Spinal cord (tissue), 10 donors: ENCODE results near the gene RELCH. TPM values are rescaled to one million over a fixed set of nuclear protein-coding genes. Genes with fewer than 3 reads are reported as not detected.

Experiments
- DNase-seq, 6 donors: peaks; one replicate each; pipeline versions ENCODE4 v3.0.0 to v3.0.0-alpha.2; 2013 to 2015; ENCODE audit warnings: low spot score in 6 of 6, low read depth in 4 of 6
- H3K27ac ChIP-seq: one replicate; pipeline ENCODE4 v1.5.1; 2013; ENCODE audit warnings: low read depth, low read length, control low read depth
- H3K27me3 ChIP-seq: one replicate; pipeline ENCODE4 v1.6.1; 2013; ENCODE audit warnings: low read length; ENCODE audit not compliant: control insufficient read depth, insufficient read depth
- H3K36me3 ChIP-seq: one replicate; pipeline ENCODE4 v1.6.1; 2013; ENCODE audit warnings: low read length; ENCODE audit not compliant: control insufficient read depth, insufficient read depth
- H3K4me1 ChIP-seq: one replicate; pipeline ENCODE4 v1.6.1; 2013; ENCODE audit warnings: low read length; ENCODE audit not compliant: control insufficient read depth, insufficient read depth
- H3K4me3 ChIP-seq: one replicate; pipeline ENCODE4 v1.5.1; 2013; ENCODE audit warnings: low read depth, low read length, control low read depth
- H3K9me3 ChIP-seq: one replicate; pipeline ENCODE4 v1.6.1; 2013; ENCODE audit warnings: low read length; ENCODE audit not compliant: control insufficient read depth, insufficient read depth
- WGBS: methylation state at CpG from one replicate; pipeline ENCODE4 v1.1.5; 2013; ENCODE audit warnings: missing lambda C conversion rate; ENCODE audit not compliant: insufficient coverage; 5-methylcytosine and 5-hydroxymethylcytosine counted together
- polyA plus RNA-seq, 2 donors: library from polyadenylated mRNA; unstranded; fragments of 120-200 nt; gene quantifications; one replicate each; pipeline ENCODE4 v1.2.1, GENCODE V29; 2013; ENCODE audit not compliant: insufficient read length in 2 of 2
- total RNA-seq, 2 donors: library from RNA; depleted of rRNA in 1 of 2; stranded (reverse); fragments of 120-200 nt in 1 of 2; fragments of >200 nt in 1 of 2; gene quantifications; one replicate each; pipeline versions ENCODE4 v1.2.3 to v1.2.4, GENCODE V29; 2013 to 2014
- donor health status: healthy.

Gene RELCH
- total and polyA plus RNA-seq, 4 donors = 29.5 to 76.3 (median 34.7) TPM

DNA sequence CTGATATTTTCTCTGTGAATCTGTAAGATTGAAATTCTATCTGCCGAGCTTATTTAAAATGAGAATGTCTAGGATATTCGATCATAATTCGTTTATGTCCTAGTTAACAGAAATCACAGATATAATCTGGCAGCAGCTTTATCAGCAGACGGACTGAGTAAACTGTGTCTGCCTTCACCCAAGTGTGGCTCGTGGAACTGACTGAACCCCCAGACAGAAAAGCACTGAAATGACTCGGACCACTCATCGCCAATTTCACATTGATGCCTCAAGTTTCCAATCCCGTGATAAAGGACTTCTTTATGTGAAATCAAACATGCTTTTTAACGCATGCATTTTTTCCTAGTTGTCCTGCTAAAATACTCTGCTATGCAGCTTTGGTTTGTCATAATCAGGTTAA lies 153.9 kb downstream of the RELCH start:
- DNase-seq = no peak
- Histone ChIP-seq H3K4me1 (peaks cover 3% of the 10 kb centered on the region), H3K9me3 (no peaks in the 10 kb centered on the region), H3K4me3 (no peak overlapping the region), H3K27ac (no peak overlapping the region), H3K36me3 (no peaks in the 10 kb centered on the region), H3K27me3 (no peaks in the 10 kb centered on the region)
- 81% methylated on average over 8 of the region's 9 CpGs for WGBS

DNA sequence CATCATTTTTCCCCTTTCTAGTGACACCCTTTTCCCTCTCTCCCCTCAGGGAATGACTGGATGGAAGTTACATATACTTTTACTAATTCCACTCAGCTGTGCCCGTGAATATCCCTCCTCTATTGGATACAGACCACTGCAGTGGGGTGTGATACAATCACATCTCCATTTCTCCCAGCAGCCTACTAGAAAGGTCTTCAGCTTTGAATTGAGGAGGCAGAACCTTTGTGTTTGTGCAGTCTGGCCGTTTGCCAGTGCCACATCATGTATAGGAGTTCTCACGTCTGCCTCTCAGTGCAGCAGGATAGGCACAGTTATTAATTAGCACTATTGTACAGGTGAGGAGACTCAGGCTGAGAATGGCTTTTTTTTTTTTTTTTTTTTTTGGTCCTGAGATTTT lies 154.4 kb downstream of the RELCH start:
- Histone ChIP-seq H3K4me1 (no peaks in the 10 kb centered on the region), H3K27ac (no peak overlapping the region), H3K27me3 (no peaks in the 10 kb centered on the region), H3K36me3 (no peaks in the 10 kb centered on the region), H3K9me3 (no peaks in the 10 kb centered on the region), H3K4me3 (no peak overlapping the region)
- DNase-seq = peak in 1 of 6 donors; percentile 41
- 24% methylated on average over 3 of the region's 3 CpGs for WGBS

DNA sequence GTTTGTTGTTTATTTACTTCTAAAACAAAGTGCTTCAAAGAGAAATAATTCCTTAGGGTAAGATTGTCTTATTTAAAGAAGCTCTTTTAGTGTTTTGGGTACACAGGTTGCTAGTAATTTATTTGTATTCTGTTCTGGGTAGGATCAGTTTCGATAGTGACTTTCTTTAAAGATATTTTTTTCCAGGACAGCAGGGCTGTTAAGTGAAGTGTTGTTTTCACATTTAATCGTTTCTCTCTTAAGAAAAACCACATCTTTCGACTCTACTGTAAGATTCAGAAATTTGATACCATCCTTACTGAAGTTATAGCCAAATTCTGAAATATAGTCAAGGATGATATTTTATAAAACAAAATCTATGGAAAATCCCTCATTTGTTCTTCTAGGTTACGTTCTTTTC lies 155.8 kb downstream of the RELCH start:
- no peaks in the 10 kb centered on the region for H3K4me1 ChIP-seq
- DNase-seq = no peak
- H3K9me3 ChIP-seq = no peaks in the 10 kb centered on the region
- H3K36me3 ChIP-seq = no peaks in the 10 kb centered on the region
- no peaks in the 10 kb centered on the region for H3K27me3 ChIP-seq
- H3K4me3 ChIP-seq = no peak overlapping the region
- no peak overlapping the region for H3K27ac ChIP-seq
- WGBS = no CpG with 5 or more reads among the region's 4 CpGs

DNA sequence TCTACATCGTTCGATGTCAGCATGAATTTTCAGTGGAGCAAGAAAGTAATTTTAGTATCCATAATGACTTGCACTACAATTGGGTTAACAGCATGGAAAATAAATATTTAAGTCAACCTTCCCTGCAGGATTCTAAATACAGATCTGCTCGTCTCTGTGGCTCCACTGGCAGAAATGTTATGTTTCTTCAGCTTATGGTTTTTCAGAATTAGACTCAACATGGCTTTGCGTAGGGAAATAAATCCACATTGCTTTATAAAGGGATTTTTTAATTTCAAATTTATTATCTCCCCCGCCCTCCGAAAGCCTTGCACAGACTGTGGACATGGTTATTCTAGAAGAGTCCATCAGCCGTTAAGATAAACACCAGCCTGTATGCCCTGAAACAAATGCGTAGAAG lies 156.3 kb downstream of the RELCH start:
- no peak overlapping the region for H3K4me3 ChIP-seq
- H3K4me1 ChIP-seq = no peaks in the 10 kb centered on the region
- H3K27ac ChIP-seq = no peak overlapping the region
- H3K27me3 ChIP-seq = no peaks in the 10 kb centered on the region
- no peaks in the 10 kb centered on the region for H3K9me3 ChIP-seq
- no peaks in the 10 kb centered on the region for H3K36me3 ChIP-seq
- peak in 2 of 6 donors; percentile 43 to 64 for DNase-seq
- WGBS = 100% methylated on average over 2 of the region's 8 CpGs

DNA sequence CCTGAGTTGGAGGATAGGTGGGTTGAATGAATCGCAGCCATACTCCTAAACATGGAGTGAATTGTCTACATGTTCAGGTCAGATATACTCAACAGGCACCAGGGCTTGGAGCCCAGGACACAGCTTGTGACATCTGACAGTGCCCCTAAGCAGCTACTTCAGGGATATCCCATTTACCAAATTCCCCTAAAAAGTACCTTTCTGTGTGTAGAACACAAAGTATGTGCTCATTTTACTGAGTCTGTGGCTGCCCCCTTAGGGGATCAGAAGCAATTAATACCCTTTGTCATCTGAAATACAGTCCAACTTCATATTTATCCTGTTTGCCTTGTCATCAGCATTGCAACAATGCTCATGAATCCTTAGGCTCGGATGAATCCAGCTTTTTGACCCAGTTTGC lies 158.9 kb downstream of the RELCH start:
- Histone ChIP-seq H3K27ac (no peak overlapping the region), H3K4me1 (no peaks in the 10 kb centered on the region), H3K27me3 (no peaks in the 10 kb centered on the region), H3K36me3 (no peaks in the 10 kb centered on the region), H3K4me3 (no peak overlapping the region), H3K9me3 (no peaks in the 10 kb centered on the region)
- 100% methylated on average over 1 of the region's 2 CpGs for WGBS
- DNase-seq = no peak

DNA sequence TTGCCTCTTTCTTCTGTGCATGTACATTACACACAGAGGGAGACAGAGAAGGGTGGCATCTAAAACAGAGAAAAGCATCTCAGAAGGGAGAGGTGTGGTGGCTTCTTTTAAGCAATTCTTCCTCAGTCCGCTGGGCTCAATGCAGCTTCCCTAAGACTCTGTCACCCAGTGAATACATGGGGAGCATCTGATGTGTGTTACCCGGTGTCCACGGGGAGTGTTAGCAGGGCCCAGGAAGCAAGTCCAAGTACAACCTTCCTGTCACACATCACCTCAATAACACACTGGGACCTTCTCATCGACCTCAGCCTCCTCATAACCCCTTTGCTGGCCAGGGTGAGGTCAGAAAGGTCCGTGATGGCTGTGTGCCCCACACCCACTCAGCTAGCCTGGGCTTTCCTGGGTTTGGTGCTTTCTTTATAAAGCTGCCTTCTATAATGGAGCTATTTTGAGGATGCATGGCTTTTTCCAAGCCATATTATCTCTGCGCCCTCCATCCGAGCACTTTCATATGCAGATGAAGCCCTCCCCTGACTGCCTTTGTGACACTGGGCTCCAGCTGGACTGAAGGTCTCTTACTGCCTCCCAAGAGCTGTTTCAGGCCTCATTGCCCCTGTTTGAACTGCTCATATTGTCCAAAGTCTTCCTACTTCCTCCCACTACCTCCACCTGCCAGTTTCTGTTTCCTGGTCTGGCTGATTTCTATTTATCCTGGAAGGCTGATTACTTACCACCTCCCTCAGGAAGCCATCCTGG lies 159.5 kb downstream of the RELCH start:
- Histone ChIP-seq H3K36me3 (no peaks in the 10 kb centered on the region), H3K9me3 (no peaks in the 10 kb centered on the region), H3K4me3 (no peak overlapping the region), H3K4me1 (no peaks in the 10 kb centered on the region), H3K27ac (no peak overlapping the region), H3K27me3 (no peaks in the 10 kb centered on the region)
- no peak for DNase-seq
- WGBS = 40% methylated on average over 3 of the region's 7 CpGs

DNA sequence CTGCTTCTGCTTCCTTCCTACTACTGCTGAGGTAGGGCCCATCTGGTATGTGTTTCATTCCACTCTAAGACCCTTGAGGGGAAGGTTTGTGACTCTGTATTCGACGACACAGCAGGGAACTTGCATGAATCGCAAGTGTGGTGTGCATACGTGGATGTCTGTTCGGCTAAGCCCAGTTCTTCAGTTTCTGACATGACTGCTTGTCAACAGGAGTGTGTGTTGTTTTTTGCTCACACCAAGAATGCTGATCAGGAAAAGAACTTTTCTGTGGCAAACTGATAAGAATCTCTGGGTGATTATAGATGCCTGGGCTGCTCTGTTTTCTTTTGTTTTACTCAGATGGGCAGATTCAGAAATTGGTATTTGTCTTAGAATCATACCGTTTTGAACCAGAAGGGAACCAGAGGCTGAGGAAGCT lies 160.0 kb downstream of the RELCH start:
- no peaks in the 10 kb centered on the region for H3K4me1 ChIP-seq
- DNase-seq = no peak
- H3K9me3 ChIP-seq = no peaks in the 10 kb centered on the region
- H3K27ac ChIP-seq = no peak overlapping the region
- H3K4me3 ChIP-seq = no peak overlapping the region
- no peaks in the 10 kb centered on the region for H3K27me3 ChIP-seq
- no peaks in the 10 kb centered on the region for H3K36me3 ChIP-seq
- WGBS = 47% methylated on average over 5 of the region's 6 CpGs

DNA sequence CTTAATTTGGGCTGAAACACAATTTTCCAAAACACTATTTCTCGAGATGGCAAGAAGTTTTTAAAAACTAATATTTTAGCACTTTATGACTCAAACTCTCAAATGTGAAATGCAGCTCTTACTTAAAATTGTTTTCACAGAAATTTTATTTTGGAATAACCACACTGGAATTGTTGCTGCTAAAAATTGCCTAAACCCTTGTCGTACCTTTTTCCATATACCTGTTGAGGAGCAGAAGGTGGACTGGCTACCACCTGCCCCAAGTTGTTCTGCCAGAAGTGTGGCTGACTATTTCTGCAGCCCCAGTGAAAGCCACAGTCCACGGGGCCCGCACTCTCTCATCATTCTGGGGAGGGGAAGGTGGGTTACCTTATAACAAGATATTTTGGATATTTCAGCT lies 161.4 kb downstream of the RELCH start:
- no peaks in the 10 kb centered on the region for H3K36me3 ChIP-seq
- WGBS = 20% methylated on average over 1 of the region's 4 CpGs
- H3K4me3 ChIP-seq = no peak overlapping the region
- H3K9me3 ChIP-seq = no peaks in the 10 kb centered on the region
- no peak for DNase-seq
- no peak overlapping the region for H3K27ac ChIP-seq
- no peaks in the 10 kb centered on the region for H3K27me3 ChIP-seq
- H3K4me1 ChIP-seq = no peaks in the 10 kb centered on the region

DNA sequence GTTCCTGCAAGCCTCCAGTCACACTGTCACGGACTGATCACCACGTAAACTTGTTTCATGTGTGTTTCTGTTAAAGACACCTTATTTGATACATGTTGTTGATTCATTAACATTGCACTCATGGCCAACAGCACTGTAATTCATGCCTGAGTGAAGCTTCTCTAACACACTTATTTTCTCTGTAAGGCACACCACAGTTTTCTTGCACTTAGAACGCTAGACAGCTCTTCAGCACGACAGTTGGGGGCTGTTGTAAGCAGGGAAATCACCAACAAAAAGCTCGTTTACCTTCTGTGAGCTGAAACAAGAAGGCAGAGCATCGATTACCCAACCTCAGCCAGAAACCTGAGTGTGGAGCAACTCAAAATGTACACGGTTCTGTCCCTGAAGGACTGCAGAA lies 166.1 kb downstream of the RELCH start:
- H3K36me3 ChIP-seq = no peaks in the 10 kb centered on the region
- H3K27ac ChIP-seq = no peak overlapping the region
- WGBS = 60% methylated on average over 5 of the region's 7 CpGs
- no peaks in the 10 kb centered on the region for H3K4me1 ChIP-seq
- no peaks in the 10 kb centered on the region for H3K9me3 ChIP-seq
- no peak overlapping the region for H3K4me3 ChIP-seq
- H3K27me3 ChIP-seq = no peaks in the 10 kb centered on the region
- peak in 1 of 6 donors; percentile 62 for DNase-seq

DNA sequence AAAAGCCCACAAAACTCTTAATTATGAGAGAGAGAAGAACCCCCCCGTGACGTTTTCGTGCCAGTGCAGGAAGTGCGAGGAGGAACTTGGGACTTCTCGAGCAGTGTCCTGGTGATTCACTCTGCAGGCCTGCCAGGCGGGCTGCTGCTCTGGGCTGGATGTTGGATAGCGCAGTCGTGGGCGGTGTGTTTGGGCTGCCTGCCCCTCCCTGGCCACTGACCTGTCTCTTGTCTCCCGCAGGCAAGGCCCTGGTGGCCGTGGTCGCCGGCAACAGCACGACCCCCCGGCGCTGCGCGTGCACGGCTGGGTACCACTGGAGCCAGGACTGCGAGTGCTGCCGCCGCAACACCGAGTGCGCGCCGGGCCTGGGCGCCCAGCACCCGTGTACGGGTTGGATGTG lies 167.1 kb downstream of the RELCH start:
- Histone ChIP-seq H3K9me3 (no peaks in the 10 kb centered on the region), H3K4me1 (no peaks in the 10 kb centered on the region), H3K4me3 (no peak overlapping the region), H3K36me3 (no peaks in the 10 kb centered on the region), H3K27me3 (no peaks in the 10 kb centered on the region), H3K27ac (no peak overlapping the region)
- no peak for DNase-seq
- 94% methylated on average over 29 of the region's 29 CpGs for WGBS
